Measurements from ENCODE around the gene YWHAQ.

Gene YWHAQ

DNA sequence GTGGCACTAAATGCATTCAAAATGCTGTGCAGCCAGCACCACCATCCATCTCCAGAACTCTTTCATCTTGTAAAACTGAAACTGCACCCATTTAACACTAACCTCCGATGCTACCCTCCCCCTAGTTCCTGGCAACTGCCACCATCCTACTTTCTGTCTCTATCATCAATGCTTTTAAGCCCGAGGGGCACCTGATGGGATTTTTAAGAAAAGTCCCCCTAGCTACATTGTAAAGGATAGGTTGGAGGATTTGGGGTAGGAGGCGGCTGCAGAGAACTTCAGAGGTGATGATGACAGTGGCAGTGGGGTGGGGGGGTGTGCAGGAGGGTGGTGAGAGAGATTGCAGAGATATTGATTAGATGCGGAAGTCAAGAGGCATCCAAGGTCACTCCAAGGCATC, 10.8 kb upstream of the YWHAQ start:
- FAIRE-seq = no peak
- no peak for TF ChIP-seq TAF1 (IDR thresholded peaks at IDR 0.05; ENCODE audit: borderline replicate concordance, low read depth, low read length)
- no peak for TF ChIP-seq POLR2AphosphoS5 (IDR thresholded peaks at IDR 0.05; ENCODE audit: low read depth, low read length)
- TF ChIP-seq POLR2A (IDR thresholded peaks at IDR 0.05; ENCODE audit: low read depth, low read length) = no peak
- no peak for DNase-seq (ENCODE audit: insufficient read length)

- TF ChIP-seq POLR2AphosphoS5 (IDR thresholded peaks at IDR 0.05; ENCODE audit: low read depth, low read length) (no peak), TAF1 (IDR thresholded peaks at IDR 0.05; ENCODE audit: borderline replicate concordance, low read depth, low read length) (no peak), POLR2A (IDR thresholded peaks at IDR 0.05; ENCODE audit: low read depth, low read length) (no peak)
- FAIRE-seq = no peak
- no peak for DNase-seq (ENCODE audit: insufficient read length)
Measured at GRCh38 chr2:9640403-9641104, 9.8 kb upstream of the YWHAQ start.

DNA sequence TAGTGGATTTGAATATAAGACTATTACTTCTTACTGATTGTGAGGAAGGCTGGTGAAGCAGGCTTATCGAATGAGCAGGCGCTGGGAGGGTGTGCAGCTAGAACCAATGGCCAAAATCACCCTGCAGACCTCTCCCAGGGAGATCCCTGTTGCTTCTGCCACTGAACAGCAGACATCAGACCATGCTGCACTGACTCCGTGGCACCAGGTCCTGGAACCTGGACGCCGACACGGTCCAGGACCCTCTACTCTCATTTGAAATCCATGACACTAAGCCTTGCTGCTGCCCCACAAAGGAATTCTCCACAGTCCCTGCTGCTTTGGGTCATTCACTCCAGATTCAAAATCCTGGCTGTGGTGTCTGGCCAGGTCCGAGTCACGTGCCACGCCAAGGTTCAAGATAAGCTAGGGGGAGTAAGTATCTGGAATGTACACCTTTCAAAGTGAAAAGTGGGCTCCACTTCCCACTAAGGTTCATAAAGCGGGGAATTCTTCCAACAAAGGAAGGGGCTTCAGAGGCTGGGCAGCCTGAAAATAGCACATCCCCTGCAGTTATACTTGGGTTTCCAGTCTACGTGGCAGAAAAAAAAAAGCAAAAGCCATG, 9.0 kb upstream of the YWHAQ start:
- FAIRE-seq (no peak), DNase-seq (ENCODE audit: insufficient read length) (no peak)
- TF ChIP-seq TAF1 (IDR thresholded peaks at IDR 0.05; ENCODE audit: borderline replicate concordance, low read depth, low read length) (no peak), POLR2A (IDR thresholded peaks at IDR 0.05; ENCODE audit: low read depth, low read length) (no peak)

- FAIRE-seq (no peak), DNase-seq (ENCODE audit: insufficient read length) (no peak)
- TF ChIP-seq POLR2AphosphoS5 (IDR thresholded peaks at IDR 0.05; ENCODE audit: low read depth, low read length) = no peak
- no peak for TF ChIP-seq POLR2A (IDR thresholded peaks at IDR 0.05; ENCODE audit: low read depth, low read length)
- TF ChIP-seq TAF1 (IDR thresholded peaks at IDR 0.05; ENCODE audit: borderline replicate concordance, low read depth, low read length) = no peak
Measured at GRCh38 chr2:9639000-9639602, 8.3 kb upstream of the YWHAQ start.

DNA sequence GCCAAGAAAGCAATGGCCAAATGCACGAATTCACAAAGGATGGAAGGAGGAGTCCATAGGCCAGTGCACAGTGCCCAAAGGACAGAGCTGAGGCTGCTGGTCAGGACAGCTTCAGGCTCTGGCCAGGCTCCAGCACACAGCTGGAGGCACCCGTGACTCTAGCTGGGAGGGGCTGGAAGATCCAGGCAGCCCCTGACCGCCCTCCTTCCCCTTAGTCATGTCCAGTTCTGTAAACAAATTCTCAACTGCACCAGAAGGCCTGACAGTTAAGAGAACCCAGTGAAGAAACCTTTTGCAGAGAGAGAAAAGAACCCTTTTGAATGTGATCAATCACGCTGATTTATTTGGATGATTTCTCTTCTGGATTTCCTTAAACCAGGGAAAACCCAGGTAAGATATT, 7.7 kb upstream of the YWHAQ start:
- DNase-seq (ENCODE audit: insufficient read length) (no peak), FAIRE-seq (no peak)
- TF ChIP-seq TAF1 (IDR thresholded peaks at IDR 0.05; ENCODE audit: borderline replicate concordance, low read depth, low read length) (no peak), POLR2A (IDR thresholded peaks at IDR 0.05; ENCODE audit: low read depth, low read length) (no peak), POLR2AphosphoS5 (IDR thresholded peaks at IDR 0.05; ENCODE audit: low read depth, low read length) (no peak)

GRCh38 chr2:9637330-9637729, 6.5 kb upstream of the YWHAQ start:
- DNase-seq (ENCODE audit: insufficient read length) = no peak
- FAIRE-seq = no peak

DNA sequence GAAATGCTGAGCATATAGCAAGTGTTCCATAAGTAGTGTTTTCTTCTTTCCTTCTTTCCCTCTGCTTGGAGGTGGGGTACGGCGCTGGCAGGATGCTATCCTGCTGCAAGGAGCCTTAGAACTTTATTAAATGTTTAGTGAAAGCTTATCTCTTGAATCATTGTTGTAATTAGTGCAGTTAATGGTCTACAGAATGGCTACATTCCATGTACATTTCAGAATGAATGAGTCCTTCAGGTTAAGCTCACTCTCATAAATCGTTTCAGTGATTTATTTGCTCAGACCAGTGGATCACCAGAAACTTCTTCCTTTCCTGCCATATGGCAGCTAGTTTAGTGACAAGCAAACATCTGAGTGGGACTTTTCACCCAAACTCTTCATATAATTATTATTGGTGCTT, 3.3 kb upstream of the YWHAQ start:
- no peak for FAIRE-seq
- no peak for DNase-seq (ENCODE audit: insufficient read length)
- TF ChIP-seq TAF1 (IDR thresholded peaks at IDR 0.05; ENCODE audit: borderline replicate concordance, low read depth, low read length) (no peak), POLR2AphosphoS5 (IDR thresholded peaks at IDR 0.05; ENCODE audit: low read depth, low read length) (no peak), POLR2A (IDR thresholded peaks at IDR 0.05; ENCODE audit: low read depth, low read length) (no peak)

More at GRCh38 chr2:9637330-9637729, 6.5 kb upstream of the YWHAQ start:
- TF ChIP-seq POLR2A (IDR thresholded peaks at IDR 0.05; ENCODE audit: low read depth, low read length) = no peak

DNA sequence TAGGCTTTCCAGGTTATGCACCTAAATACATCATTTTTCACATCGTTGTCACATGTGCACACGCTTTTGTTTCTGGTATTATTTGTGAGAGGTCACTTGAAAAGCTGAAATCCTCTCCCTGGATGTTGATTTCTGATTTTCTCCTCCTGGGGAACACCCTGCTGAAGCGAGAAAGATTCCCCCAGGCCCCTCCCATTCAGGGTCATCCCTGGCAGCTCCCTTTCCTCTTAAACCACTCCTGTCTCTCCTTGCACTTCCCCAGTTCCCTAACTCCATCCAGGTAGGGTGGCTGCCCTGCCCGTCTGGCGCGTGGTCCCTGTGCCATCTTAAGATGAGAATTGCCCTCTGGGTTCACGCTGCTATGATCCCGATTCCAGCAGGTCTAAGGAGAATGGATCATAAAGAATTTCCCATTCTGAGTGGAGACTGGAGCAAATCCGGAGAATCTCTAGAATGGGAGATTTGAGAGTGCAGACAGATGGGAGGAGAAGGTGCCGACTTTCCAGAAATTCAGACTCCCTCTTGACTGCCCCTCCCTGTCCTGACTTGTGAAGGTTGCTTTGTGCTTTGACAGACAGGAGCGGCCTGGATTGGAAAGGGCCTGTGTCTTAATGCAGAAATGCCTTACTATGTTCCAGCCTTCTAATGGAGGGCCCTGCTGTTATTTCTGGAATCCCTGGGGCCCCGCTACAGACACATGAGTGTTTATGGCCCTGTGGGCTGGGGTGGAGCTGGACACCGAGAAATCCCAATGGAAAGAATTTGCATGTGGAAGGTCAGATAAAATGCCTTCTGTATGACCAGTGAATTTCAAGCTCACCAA, 1.3 kb upstream of the YWHAQ start:
- TF ChIP-seq POLR2A (IDR thresholded peaks at IDR 0.05; ENCODE audit: low read depth, low read length) (no peak), POLR2AphosphoS5 (IDR thresholded peaks at IDR 0.05; ENCODE audit: low read depth, low read length) (no peak), TAF1 (IDR thresholded peaks at IDR 0.05; ENCODE audit: borderline replicate concordance, low read depth, low read length) (no peak)
- FAIRE-seq (no peak), DNase-seq (ENCODE audit: insufficient read length) (no peak)

DNA sequence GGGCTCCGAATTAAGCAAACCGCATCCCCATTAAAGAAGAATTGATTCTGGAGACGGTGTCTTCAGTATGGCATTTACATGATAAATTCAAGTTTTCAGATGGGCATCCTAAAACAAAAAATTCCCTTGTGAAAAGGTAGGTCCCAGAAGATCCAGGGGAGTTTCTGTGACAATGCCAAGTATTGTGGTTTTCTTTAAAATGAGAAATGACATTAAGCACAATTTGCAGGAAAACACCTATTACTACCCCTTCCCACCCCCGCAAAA, 689 bp upstream of the YWHAQ start:
- no peak for FAIRE-seq
- no peak for TF ChIP-seq TAF1 (IDR thresholded peaks at IDR 0.05; ENCODE audit: borderline replicate concordance, low read depth, low read length)
- no peak for TF ChIP-seq POLR2AphosphoS5 (IDR thresholded peaks at IDR 0.05; ENCODE audit: low read depth, low read length)
- no peak for TF ChIP-seq POLR2A (IDR thresholded peaks at IDR 0.05; ENCODE audit: low read depth, low read length)
- DNase-seq (ENCODE audit: insufficient read length) = no peak

DNA sequence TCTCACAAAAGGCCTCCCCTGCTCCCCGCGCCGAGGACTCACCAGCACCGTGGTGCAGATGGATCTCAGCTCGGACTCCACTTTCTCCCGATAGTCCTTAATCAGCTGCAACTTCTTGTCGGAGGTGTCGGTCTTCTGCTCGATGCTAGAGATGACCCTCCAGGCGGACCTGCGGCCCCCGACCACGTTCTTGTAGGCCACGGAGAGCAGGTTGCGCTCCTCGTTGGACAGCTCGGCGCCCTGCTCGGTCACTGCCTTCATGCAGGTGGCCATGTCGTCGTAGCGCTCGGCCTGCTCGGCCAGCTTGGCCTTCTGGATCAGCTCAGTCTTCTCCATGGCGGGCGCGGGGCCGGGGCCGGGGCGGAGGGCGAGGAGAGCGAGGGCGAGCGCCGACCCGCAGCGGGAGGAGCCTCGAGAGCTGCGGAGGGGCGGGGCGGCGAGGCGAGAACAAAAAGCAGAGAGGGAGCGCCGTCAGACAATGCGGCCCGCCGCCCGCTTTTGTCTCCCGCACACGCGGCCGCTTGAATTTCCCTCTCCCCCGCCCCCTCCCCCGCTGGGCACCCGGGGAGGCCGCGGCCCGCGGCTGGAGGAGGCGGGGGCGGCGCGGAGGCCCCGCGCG, 571 bp downstream of the YWHAQ start:
- no peak for FAIRE-seq
- peak; percentile 71 for DNase-seq (ENCODE audit: insufficient read length)
- TF ChIP-seq POLR2A (IDR thresholded peaks at IDR 0.05; ENCODE audit: low read depth, low read length) (no peak), TAF1 (IDR thresholded peaks at IDR 0.05; ENCODE audit: borderline replicate concordance, low read depth, low read length) (no peak; the same call in 1 of the 2 replicates), POLR2AphosphoS5 (IDR thresholded peaks at IDR 0.05; ENCODE audit: low read depth, low read length) (no peak; the same call in 1 of the 2 replicates)

Data from GM12892 (cell line).